HG02852 (cell line): ENCODE data around the gene ITGA11.

Source experiments
- ATAC-seq: cut with Tn5 transposase; IDR thresholded peaks from one replicate; pipeline ENCODE4 v1.9.1; 2021; ENCODE audit warnings: mild to moderate bottlenecking, moderate library complexity; ENCODE audit not compliant: unreplicated experiment

Gene ITGA11, protein sequence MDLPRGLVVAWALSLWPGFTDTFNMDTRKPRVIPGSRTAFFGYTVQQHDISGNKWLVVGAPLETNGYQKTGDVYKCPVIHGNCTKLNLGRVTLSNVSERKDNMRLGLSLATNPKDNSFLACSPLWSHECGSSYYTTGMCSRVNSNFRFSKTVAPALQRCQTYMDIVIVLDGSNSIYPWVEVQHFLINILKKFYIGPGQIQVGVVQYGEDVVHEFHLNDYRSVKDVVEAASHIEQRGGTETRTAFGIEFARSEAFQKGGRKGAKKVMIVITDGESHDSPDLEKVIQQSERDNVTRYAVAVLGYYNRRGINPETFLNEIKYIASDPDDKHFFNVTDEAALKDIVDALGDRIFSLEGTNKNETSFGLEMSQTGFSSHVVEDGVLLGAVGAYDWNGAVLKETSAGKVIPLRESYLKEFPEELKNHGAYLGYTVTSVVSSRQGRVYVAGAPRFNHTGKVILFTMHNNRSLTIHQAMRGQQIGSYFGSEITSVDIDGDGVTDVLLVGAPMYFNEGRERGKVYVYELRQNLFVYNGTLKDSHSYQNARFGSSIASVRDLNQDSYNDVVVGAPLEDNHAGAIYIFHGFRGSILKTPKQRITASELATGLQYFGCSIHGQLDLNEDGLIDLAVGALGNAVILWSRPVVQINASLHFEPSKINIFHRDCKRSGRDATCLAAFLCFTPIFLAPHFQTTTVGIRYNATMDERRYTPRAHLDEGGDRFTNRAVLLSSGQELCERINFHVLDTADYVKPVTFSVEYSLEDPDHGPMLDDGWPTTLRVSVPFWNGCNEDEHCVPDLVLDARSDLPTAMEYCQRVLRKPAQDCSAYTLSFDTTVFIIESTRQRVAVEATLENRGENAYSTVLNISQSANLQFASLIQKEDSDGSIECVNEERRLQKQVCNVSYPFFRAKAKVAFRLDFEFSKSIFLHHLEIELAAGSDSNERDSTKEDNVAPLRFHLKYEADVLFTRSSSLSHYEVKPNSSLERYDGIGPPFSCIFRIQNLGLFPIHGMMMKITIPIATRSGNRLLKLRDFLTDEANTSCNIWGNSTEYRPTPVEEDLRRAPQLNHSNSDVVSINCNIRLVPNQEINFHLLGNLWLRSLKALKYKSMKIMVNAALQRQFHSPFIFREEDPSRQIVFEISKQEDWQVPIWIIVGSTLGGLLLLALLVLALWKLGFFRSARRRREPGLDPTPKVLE

GRCh38 chr15:68431792-68432401 is at the start of gene ITGA11:
TSS of gene ITGA11 (minus strand) at chr15:68432163. CDS start at chr15:68432066, 97 bp downstream.
- no peak for ATAC-seq

DNA sequence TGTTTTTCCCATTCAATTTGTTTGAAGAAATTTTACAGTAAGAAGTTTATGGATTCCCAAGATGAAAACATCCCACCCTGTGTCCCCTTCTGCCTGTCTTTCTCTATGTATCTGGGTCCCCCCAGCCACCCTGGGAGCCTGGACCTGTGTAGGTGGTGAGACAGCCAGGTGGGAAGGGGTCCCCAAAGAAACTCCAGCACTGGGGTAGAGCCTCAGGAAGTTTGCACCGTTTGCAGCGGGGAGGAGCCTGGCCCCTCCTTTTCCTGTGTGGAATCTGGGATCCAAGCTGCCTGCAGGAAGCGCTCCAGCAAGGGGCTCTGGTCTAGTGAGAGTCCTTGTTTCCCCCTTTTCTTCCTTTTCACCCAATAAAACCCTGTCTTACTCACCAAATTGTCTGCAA is 49.4 kb upstream of the ITGA11 start:
- no peak for ATAC-seq

DNA sequence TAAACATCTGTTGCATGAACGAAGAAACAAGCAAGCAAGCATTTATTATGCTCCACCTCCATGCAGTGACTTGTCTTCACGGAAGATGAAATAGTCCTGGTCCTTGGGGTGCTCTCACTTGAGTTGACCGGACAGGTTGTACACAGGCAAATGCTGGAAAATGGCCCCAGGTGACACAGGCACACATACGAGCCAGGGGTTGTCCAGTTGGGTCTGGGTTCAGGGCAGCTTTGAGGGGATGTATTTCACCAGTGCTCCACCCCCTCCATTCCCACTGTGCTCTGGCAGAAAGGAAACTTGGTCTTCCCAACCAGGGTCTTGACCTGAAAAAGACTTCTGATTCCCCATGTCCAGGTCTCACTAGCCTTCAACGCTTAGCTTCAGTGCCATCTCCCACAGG is 48.3 kb upstream of the ITGA11 start:
- ATAC-seq = no peak

DNA sequence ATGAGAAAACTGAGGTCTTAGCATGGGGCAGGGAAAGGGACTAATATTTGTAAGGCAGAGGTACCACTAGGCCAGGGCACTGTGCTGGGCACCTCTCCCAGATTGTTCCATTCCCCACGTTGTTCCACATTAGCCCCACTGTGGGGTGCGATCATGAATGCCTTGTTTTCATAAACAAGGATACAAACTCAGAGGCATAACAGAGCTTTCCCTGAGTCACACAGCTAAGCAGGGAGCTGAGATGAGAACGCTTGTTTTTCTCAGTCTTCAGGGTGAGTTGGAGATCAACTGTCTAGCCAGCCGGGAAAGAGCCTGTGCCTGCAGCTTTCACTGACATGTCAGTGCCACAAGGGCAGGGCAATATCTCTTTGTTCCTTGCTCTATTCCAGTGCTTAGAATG is 47.9 kb upstream of the ITGA11 start:
- no peak for ATAC-seq

DNA sequence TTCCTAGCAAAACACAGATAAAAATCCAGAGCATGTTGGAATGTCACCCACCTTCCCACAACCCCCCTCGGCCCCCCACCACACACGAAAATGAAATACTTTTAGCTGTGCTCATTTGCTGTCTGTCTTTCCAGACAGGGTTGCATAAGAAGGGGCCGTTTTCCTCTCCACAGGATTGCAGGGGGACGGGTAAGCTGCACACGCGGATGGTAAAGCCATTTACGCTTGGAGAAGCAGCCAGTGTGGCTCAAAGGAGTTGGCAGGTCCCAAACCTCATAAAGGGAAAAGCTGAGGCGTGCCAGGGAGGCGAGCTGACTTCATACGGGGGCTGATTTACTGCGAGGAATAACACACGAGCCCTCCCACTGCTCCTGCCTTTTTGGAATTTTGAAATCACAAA is 47.4 kb upstream of the ITGA11 start:
- no peak for ATAC-seq

DNA sequence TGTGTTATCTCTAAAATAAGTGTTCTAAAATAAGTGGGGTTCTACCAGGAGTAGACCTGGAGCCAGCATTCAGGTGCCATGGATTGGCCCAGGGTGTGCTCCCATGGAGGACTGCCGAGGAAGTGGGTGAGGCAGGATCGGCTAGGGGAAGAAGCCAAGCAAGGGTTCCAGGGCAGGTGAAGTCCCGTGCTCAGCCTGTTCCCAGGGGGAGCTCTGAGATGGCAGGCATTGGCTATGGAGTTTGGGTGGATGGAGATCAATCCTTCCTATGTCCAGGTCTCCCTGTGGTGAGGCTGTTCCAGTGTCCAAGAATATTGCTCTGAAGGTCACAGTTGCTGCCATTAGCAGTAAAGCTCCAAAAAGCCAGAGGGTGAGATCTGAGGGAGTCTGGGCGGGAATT is 46.9 kb upstream of the ITGA11 start:
- no peak for ATAC-seq

DNA sequence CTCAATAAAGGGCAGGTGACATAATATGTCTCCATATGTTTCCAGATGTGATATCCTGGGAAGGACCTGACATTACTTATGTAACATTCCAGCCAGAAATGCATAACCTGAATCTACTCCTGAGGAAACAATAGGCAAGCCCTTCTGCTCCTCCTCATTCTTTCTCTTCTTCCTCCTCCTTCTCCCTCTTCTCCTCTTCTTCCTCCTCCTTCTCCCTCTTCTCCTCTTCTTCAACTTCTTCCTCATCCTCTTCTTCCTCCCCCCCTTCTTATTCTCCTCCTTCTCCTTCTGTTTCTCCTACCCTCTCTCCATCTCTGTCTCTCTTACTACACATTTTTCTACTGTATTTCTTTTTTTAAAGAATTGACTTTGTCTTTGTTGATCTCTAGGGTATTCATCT is 43.5 kb upstream of the ITGA11 start:
- no peak for ATAC-seq

DNA sequence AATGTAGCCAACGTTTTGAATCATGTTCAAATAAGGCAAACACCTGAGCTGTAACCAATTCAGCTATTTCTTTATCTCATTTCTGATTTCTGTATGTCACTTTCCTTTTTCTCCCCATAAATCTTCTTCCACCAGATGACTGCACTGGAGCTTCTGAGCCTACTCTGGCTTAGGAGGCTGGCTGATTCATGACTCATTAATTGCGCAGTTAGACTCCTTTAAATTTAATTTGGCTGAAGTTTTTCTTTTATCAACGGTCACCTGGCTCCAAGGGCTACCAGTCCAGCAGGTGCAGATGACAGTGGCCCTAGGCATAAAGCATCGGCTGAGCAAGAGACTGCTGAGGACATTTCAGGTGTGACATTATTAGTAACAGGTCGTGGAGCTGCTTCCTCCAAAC is 39.6 kb upstream of the ITGA11 start:
- ATAC-seq = no peak

DNA sequence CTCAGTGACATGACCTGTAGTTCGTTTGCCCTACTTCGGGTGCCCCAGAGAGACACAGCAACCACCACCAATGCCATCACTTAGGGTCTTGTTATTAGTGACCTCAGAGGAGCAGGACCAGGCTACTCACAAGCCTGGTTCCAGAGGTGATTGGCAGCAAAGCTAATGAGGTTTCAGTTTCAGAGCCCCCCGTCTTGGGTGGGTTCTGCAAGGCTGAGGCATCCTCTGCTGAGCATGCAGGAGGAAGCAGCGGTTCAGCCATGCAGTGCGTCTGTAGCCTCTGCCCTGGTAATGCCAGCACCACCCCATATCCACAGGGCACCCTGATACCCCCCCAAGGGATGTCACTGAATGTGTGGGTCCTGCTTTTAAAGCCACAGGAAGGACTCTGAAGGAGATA is 39.0 kb upstream of the ITGA11 start:
- no peak for ATAC-seq

DNA sequence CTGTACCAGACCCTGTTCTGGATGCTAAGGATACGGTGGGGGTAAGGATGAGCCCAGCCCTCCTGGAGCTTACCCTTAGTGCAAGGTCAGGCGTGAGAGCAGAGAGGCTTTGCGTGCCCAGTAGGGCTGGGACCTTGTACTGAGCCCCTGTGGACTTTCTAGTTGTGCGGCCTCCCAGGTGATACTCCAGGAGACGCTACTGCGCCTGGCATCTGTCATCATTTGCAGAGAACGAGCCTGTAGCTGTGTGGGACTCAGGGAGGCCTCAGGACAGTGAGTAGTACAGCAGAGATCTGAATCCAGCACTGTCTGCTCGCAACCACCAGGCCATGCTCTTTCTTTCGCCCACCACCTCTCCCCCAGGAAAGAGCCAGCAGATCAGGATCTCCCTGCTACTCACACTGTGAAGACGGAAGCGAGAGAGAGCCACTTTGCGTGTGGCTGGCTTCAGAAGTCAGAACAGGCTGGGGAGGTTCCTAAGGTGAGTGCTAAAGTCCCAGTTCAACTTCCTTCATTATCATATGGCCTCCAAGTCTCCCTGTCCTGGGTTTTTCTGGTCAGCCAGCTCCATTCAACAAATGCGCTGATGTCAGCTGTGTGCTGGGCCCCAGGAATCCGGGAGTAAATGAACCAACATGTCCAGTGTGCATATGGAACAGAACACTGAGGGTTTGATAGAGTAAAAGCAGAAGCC is 38.2 kb upstream of the ITGA11 start:
- ATAC-seq = no peak

GRCh38 chr15:68469162-68470048 is 37.4 kb upstream of the ITGA11 start:
- no peak for ATAC-seq

DNA sequence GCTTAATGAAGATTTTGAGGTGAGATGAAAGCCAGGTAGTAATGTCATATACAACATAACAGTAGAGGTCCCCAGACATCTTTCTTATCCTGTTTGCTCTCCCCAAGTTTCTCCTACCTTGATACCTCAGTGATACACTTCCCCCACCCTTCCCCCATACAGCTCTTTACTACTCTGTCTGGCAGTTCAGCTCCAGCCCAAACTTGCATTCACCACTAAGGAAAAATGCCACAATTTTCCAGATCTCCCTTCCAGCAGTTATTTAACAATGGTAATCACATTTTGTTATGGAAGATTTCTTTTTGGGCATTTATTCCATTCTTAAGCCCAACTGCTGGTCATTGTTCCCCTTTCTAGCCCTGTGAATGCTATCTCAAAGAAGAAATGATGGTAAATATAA is 34.9 kb upstream of the ITGA11 start:
- ATAC-seq = no peak

- no peak for ATAC-seq
Measured at GRCh38 chr15:68465861-68466560, 34.0 kb upstream of the ITGA11 start.

DNA sequence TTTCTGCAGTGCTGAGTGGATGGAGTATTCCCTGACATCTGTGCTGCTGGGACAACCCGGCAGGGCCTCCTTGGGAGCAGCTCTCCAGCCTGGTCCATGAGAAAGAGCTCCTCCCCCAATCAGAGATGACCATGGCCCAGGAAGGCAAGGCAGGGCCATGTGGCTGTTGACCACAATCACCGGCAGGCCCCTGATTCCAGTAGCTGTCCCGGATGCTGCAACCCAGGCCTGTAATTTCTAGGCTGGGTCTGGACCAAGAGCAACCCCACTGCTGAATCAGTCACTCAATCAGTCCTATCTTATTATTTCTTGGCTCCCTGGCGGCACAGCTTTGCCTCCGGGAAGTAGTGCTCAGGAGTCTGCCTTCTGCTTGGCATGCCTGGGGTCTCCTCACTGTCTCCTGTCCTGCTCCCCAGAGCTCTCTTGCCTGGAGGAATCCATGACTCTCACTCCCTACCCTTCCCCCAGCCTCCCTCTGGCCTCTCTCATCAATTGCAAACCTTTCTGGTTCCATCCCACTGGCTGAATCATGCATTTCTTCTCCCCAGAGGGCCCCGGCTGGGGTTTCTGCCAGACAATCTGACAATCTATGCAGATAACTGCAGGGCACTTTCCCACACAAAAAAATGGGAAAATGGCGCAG is 32.6 kb upstream of the ITGA11 start:
- ATAC-seq = no peak

DNA sequence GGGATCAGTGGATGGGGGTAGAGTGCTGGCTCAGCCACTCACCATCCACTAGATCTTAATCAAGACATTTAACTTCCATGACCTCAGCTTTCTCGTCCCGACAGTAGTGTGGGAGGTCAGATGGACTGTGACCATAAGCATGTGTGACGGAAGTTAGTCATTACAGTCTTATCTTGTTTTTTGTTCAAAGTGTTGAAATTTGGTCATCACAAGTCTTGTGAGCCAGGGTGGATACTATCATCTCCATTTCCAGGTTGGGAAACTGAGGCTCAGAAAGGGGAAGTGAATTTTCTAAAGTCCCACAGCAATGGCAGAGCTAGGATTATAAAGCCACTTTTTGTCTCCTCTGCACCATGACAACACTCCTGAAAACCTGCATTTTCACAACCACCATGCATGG is 32.0 kb upstream of the ITGA11 start:
- ATAC-seq = no peak

DNA sequence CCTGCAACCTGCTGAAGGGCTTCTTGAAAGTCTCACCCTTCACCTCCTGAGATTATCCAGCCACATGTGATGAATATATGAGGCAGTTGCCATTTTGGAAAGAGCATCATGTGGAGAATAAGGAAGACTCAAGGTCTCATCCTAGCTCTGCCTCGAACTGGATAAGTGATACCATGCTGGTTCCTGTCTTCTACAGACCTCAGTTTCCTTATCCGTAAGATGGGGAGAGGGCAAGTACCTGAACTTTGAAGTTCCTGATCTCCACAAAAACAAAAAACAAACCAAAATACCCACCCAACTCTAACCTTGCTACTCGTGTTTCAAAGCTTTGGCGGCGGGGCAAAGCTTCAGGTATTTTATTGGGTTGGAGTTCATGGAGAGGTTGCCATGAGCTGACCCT is 31.5 kb upstream of the ITGA11 start:
- ATAC-seq = no peak

GRCh38 chr15:68460166-68460565 is 28.2 kb upstream of the ITGA11 start:
- ATAC-seq = no peak

- ATAC-seq = no peak
Measured at GRCh38 chr15:68450192-68450591, 18.2 kb upstream of the ITGA11 start.
